NCI-H2227 (cell line): ENCODE results near the gene FKBP1C.

Experiments used
- DNase-seq: peaks from one replicate; lab custom pipeline; 2025; ENCODE audit not compliant: unreplicated experiment; lab: John Stamatoyannopoulos, UW

The FKBP1C gene

GRCh38 chr6:63261820-63262219 is 50.6 kb downstream of the FKBP1C start:
- no peak for DNase-seq
